ENCODE data around the gene KCNE1.
"Not testable (repeated sequence)": the region's sequence is repeated elsewhere in the genome, so short reads cannot be mapped to it uniquely, and the experiment has no call there.

KCNE1 gene

DNA sequence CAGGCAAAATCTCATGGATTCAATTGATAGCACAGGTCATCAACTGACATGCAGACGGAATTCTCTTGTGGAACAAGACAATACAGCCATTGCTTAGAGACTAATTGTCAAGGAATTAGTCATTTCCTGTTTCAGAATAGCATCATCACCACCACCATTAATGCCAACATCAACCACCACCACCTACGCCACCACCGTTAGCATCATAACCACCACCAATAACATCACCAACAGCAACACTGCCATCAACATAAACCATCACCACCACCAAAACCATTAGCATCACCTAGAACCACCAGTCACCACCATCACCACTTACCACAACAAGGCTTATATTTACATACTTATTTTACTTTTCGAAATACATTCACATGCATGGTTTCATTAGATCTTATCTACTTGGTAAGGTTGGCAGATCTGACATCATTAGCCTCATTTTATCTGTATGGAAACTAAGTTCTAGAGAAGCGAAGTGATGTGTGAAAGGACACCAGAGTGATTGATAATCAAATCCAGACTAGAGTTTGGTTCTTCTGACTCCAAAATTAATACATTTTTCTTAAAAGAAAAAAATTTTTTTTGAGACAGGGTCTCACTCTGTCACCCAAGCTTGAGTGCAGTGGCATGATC lies 94.4 kb downstream of the KCNE1 start:
- DNase-seq (ENCODE audit: low read depth in 2 of 2) = not testable (repeated sequence)

DNA sequence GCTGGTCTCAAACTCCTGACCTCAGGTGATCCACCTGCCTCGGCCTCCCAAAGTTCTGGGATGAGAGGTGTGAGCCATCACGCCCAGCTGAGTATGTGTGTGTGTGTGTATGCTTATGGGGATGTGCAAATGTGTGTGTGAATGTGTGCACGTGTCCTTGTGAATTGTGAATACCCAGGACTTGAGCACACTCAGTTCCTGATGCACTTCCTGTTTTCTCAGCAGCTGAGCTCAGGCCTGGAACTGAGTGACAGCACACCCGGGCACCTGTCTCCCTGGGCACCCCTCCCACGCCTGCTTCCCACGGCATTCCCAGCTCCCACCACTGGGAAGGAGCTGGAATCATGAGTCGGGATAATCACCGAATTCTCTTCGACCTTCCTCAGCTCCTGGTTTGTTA lies 104.7 kb downstream of the KCNE1 start:
- not testable (repeated sequence) for DNase-seq (ENCODE audit: low read depth in 2 of 2)

DNA sequence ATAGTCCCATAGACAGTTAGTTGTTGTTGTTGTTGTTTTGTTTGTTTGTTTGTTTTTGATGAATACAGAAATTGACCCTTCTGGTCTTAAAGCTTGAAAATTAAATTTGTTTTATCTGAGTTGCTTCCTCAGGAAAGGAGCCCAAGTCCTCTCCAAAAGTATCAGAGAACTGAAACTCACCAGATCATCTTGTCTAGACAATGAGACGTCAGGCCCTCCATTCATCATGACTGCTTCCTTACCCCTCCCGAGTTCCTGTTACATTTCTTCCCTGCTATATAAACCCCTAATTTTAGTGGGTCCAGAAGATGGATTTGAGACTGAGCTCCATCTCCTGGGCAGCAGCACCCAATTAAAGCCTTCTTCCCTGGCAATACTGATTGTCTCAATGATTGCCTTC lies 105.3 kb downstream of the KCNE1 start:
- DNase-seq (ENCODE audit: low read depth in 2 of 2) = not testable (repeated sequence)

DNA sequence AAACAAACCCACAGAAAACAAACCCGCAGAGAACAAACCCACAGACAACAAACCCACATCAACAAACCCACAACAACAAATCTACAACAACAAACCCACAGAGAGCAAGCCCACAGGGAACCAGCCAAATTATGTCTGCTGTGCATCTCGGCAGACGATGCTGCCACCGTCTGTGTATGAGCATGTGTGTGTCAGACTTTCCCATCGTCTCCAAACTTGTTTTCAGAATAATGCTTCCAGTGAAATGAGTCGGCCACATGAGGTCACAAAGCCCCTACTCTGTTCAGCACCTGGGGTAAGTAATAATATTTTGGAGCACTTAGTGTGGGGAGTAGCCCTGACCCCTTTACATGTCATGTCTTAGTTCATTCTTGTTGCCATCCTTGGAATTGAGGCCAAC lies 105.9 kb downstream of the KCNE1 start:
- not testable (repeated sequence) for DNase-seq (ENCODE audit: low read depth in 2 of 2)

DNA sequence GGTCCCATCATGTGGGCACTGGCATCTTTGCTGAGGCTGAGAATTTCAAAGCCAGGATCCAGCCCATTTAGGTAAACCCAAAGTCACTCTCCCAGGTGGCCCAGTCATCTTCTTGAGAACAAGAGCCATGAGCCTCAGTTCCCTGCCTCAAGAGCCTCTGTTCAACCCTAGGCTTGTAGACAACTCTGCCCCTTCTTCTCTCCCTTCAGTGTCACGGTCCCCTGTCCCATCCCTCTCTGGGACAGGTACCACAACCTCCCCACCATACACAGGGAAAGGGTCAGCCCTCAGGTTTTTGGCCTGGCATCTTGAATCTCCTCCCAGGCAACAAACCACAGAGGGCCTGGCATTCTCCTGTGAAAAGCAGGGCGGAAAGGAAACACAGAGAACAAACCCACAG lies 106.3 kb downstream of the KCNE1 start:
- not testable (repeated sequence) for DNase-seq (ENCODE audit: low read depth in 2 of 2)

DNA sequence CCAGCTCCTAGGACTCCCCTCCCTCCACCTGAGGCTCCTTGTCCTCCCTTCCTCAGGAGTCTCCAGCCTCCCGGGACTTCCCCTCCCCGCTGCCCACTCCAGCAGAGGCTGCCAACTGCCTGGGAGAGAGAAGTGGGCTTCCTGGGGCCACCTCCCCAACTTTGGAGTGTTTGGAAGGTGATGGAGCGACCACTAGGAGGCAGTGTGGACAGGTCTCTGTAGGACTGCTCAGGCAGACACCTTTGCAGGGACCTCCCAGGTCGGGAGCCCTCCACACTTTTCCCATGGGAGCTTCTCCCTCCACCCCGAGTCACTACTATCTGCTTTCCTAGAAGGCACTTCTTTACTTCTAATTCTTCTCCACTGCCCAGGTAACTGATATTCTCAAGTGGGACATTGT lies 107.3 kb downstream of the KCNE1 start:
- DNase-seq (ENCODE audit: low read depth in 2 of 2) = not testable (repeated sequence)

DNA sequence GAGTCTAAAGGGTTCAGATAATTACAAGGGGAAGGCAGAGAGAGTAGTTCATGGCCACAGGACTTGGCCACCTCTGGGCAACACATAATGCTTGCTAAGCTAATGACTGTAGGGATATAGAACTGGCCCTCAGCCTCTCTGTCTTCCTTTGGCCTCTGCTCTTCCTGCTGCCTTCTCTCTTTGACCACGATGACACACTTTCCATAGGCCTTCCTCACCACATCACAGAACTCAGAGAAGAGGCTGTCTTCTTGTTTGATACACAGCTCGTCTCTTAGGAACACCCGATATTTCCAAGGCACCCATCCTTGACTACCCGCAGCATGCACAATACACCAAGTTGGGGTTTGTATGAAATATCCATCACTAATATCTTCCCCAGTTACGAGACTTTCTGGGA lies 111.5 kb downstream of the KCNE1 start:
- DNase-seq (ENCODE audit: low read depth in 2 of 2) = not testable (repeated sequence)

Data from stimulated activated CD8-positive, alpha-beta memory T cell treated with anti-CD3 and anti-CD28 coated beads, Interleukin-7, amount 100 ng/mL, for 4 hours (primary cell).